CD4-positive, CD25-positive, alpha-beta regulatory T cell (primary cell): ENCODE data around the gene TAGLN. TPM values are rescaled to one million over a fixed set of nuclear protein-coding genes. Genes with fewer than 3 reads are reported as not detected.

ENCODE experiments used
- ATAC-seq, 2 donors: fragments of 150-1000 bp; cut with Tn5 transposase; one replicate each; pipeline ENCODE4 v1.10.0; 2021; ENCODE audit warnings: low read depth in 2 of 2, moderate number of reproducible peaks in 2 of 2, moderate library complexity in 1 of 2
- DNase-seq, 3 donors: peaks; one replicate each; pipeline versions ENCODE4 v3.0.0 to v3.0.0-alpha.2; 2012 to 2022; ENCODE audit warnings: mixed read lengths in 1 of 3
- H3K27ac ChIP-seq: one replicate; pipeline ENCODE4 v1.7.0; 2013; ENCODE audit warnings: mild to moderate bottlenecking, low read length; ENCODE audit not compliant: insufficient read depth, poor library complexity, severe bottlenecking
- H3K27me3 ChIP-seq: one replicate; pipeline ENCODE4 v1.7.0; 2013; ENCODE audit warnings: low read length; ENCODE audit not compliant: control insufficient read depth, insufficient read depth
- H3K36me3 ChIP-seq: one replicate; pipeline ENCODE4 v1.7.0; 2013; ENCODE audit warnings: mild to moderate bottlenecking, low read length, moderate library complexity; ENCODE audit not compliant: control insufficient read depth, insufficient read depth
- H3K4me1 ChIP-seq: 2 replicates; pipeline ENCODE4 v1.7.0; 2013; ENCODE audit warnings: mild to moderate bottlenecking, low read length; ENCODE audit not compliant: insufficient read depth, control insufficient read depth, poor library complexity, severe bottlenecking
- H3K4me3 ChIP-seq: one replicate; pipeline ENCODE4 v1.7.0; 2013; ENCODE audit warnings: low read depth, mild to moderate bottlenecking, low read length, moderate library complexity
- H3K9me3 ChIP-seq, 2 experiments: 1 replicate in 1 of 2; 2 replicates in 1 of 2; pipeline ENCODE4 v1.7.0; 2013; ENCODE audit warnings: low read length in 2 of 2, mild to moderate bottlenecking in 1 of 2, moderate library complexity in 1 of 2; ENCODE audit not compliant: control insufficient read depth in 2 of 2
- H3K27ac Mint-ChIP-seq, 3 donors: one replicate each; pipeline ENCODE4 v1.8.0; 2020 to 2022; ENCODE audit warnings: mild to moderate bottlenecking in 3 of 3, mixed read lengths in 3 of 3, moderate library complexity in 2 of 3
- H3K27me3 Mint-ChIP-seq: one replicate; pipeline ENCODE4 v1.8.0; 2022; ENCODE audit warnings: mild to moderate bottlenecking, mixed read lengths
- H3K36me3 Mint-ChIP-seq: one replicate; pipeline ENCODE4 v1.8.0; 2020; ENCODE audit warnings: mixed read lengths
- H3K4me1 Mint-ChIP-seq, 4 donors: one replicate each; pipeline ENCODE4 v1.8.0; 2020 to 2022; ENCODE audit warnings: mixed read lengths in 4 of 4, mild to moderate bottlenecking in 1 of 4
- H3K4me3 Mint-ChIP-seq, 4 donors: one replicate each; pipeline ENCODE4 v1.8.0; 2020 to 2022; ENCODE audit warnings: mild to moderate bottlenecking in 4 of 4, mixed read lengths in 4 of 4, moderate library complexity in 3 of 4
- H3K9me3 Mint-ChIP-seq, 7 donors: one replicate each; pipeline ENCODE4 v1.8.0; 2020 to 2022; ENCODE audit warnings: mixed read lengths in 7 of 7, mild to moderate bottlenecking in 3 of 7, moderate library complexity in 2 of 7
- polyA plus RNA-seq, 4 donors: library from polyadenylated mRNA; unstranded; fragments of 300-500 nt; fragmentation: Illumina TruSeq; gene quantifications; one replicate each; pipeline ENCODE4 v1.2.3, GENCODE V29; 2021
- total RNA-seq: library from RNA; stranded (reverse); gene quantifications from one replicate; pipeline ENCODE4 v1.2.3, GENCODE V29; 2022

TAGLN gene
- total RNA-seq (11.7 TPM), polyA plus RNA-seq (1 to 10 TPM in 1 of 4 donors, under 1 TPM in 3; 0.25 to 1.3 (median 0.64) TPM)

GRCh38 chr11:117199053-117199915 lies at the start of gene TAGLN:
TSS of gene TAGLN (plus strand) at chr11:117199370. CDS start at chr11:117203014, 3,644 bp downstream.
- Histone ChIP-seq H3K4me3 (no peak within 1 kb of the TSS), H3K27ac (no peak within 1 kb of the TSS), H3K27me3 (no peaks in the 10 kb centered on the region), H3K36me3 (peaks cover 9% of the 10 kb centered on the region), H3K4me1 (no peaks in the 10 kb centered on the region), H3K9me3 (no peaks in the 10 kb centered on the region)
- Mint-ChIP-seq H3K36me3 (peaks cover 22% of the 10 kb centered on the region), H3K9me3 (no peaks in the 10 kb centered on the region), H3K4me3 (peak within 1 kb of the TSS in 1 of 4 donors; percentile 49), H3K27me3 (no peaks in the 10 kb centered on the region), H3K4me1 (peaks cover 0 to 6% (median 4%) of the 10 kb centered on the region in 4 donors), H3K27ac (no peak within 1 kb of the TSS)
- DNase-seq (no peak), ATAC-seq (no peak)

GRCh38 chr11:117152066-117152465 lies 47.1 kb upstream of the TAGLN start:
- H3K36me3 ChIP-seq = peaks cover 32% of the 10 kb centered on the region

GRCh38 chr11:117154468-117154867 lies 44.7 kb upstream of the TAGLN start:
- H3K27me3 Mint-ChIP-seq = no peaks in the 10 kb centered on the region
- ATAC-seq = no peak
- no peak for DNase-seq
- no peaks in the 10 kb centered on the region for H3K27me3 ChIP-seq
- no peak overlapping the region for H3K4me3 Mint-ChIP-seq
- peaks cover 7% of the 10 kb centered on the region for H3K4me1 ChIP-seq
- no peak overlapping the region for H3K27ac ChIP-seq
- H3K4me3 ChIP-seq = no peak overlapping the region
- H3K27ac Mint-ChIP-seq = no peak overlapping the region
- H3K36me3 Mint-ChIP-seq = peaks cover 11% of the 10 kb centered on the region
- H3K9me3 Mint-ChIP-seq = no peaks in the 10 kb centered on the region
- peaks cover 19 to 62% (median 44%) of the 10 kb centered on the region in 4 donors for H3K4me1 Mint-ChIP-seq
- no peaks in the 10 kb centered on the region for H3K9me3 ChIP-seq
- H3K36me3 ChIP-seq = peaks cover 35% of the 10 kb centered on the region

More at GRCh38 chr11:117152066-117152465, 47.1 kb upstream of the TAGLN start:
- Histone ChIP-seq H3K27ac (no peak overlapping the region), H3K4me3 (no peak overlapping the region), H3K9me3 (no peaks in the 10 kb centered on the region), H3K4me1 (peaks cover 13% of the 10 kb centered on the region), H3K27me3 (no peaks in the 10 kb centered on the region)
- DNase-seq (no peak), ATAC-seq (no peak)
- H3K4me3 Mint-ChIP-seq = peak overlapping the region in 1 of 4 donors; percentile 16
- no peaks in the 10 kb centered on the region for H3K27me3 Mint-ChIP-seq
- peaks cover 14% of the 10 kb centered on the region for H3K36me3 Mint-ChIP-seq
- H3K9me3 Mint-ChIP-seq = no peaks in the 10 kb centered on the region
- peak overlapping the region in 2 of 3 donors; percentile 9 to 60 for H3K27ac Mint-ChIP-seq
- peaks cover 20 to 72% (median 51%) of the 10 kb centered on the region in 4 donors for H3K4me1 Mint-ChIP-seq

GRCh38 chr11:117157507-117157906 lies 41.7 kb upstream of the TAGLN start:
- no peak for DNase-seq
- H3K27ac ChIP-seq = no peak overlapping the region
- Mint-ChIP-seq H3K36me3 (peaks cover 13% of the 10 kb centered on the region), H3K27ac (peak overlapping the region in 1 of 3 donors; percentile 52), H3K27me3 (no peaks in the 10 kb centered on the region), H3K4me1 (peaks cover 10 to 43% (median 30%) of the 10 kb centered on the region in 4 donors), H3K9me3 (no peaks in the 10 kb centered on the region), H3K4me3 (no peak overlapping the region)
- no peaks in the 10 kb centered on the region for H3K4me1 ChIP-seq
- H3K9me3 ChIP-seq = no peaks in the 10 kb centered on the region
- ATAC-seq = no peak
- no peak overlapping the region for H3K4me3 ChIP-seq
- no peaks in the 10 kb centered on the region for H3K27me3 ChIP-seq
- peaks cover 62% of the 10 kb centered on the region for H3K36me3 ChIP-seq

GRCh38 chr11:117159892-117160291 lies 39.3 kb upstream of the TAGLN start:
- H3K4me3 Mint-ChIP-seq = no peak overlapping the region
- H3K36me3 ChIP-seq = peaks cover 66% of the 10 kb centered on the region
- no peaks in the 10 kb centered on the region for H3K4me1 ChIP-seq
- no peaks in the 10 kb centered on the region for H3K9me3 Mint-ChIP-seq
- H3K9me3 ChIP-seq = no peaks in the 10 kb centered on the region
- no peak overlapping the region for H3K27ac ChIP-seq
- H3K4me1 Mint-ChIP-seq = peaks cover 10 to 29% (median 21%) of the 10 kb centered on the region in 4 donors
- ATAC-seq (no peak), DNase-seq (no peak)
- H3K27ac Mint-ChIP-seq = peak overlapping the region in 2 of 3 donors; percentile 29 to 66
- no peaks in the 10 kb centered on the region for H3K27me3 ChIP-seq
- H3K36me3 Mint-ChIP-seq = peaks cover 11% of the 10 kb centered on the region
- H3K4me3 ChIP-seq = no peak overlapping the region
- no peaks in the 10 kb centered on the region for H3K27me3 Mint-ChIP-seq

GRCh38 chr11:117160826-117161225 lies 38.3 kb upstream of the TAGLN start:
- DNase-seq = no peak
- H3K4me3 Mint-ChIP-seq = no peak overlapping the region
- H3K36me3 ChIP-seq = peaks cover 68% of the 10 kb centered on the region
- no peak for ATAC-seq
- no peak overlapping the region for H3K4me3 ChIP-seq
- no peaks in the 10 kb centered on the region for H3K4me1 ChIP-seq
- H3K36me3 Mint-ChIP-seq = peaks cover 15% of the 10 kb centered on the region
- no peaks in the 10 kb centered on the region for H3K9me3 ChIP-seq
- H3K27me3 ChIP-seq = no peaks in the 10 kb centered on the region
- H3K27ac ChIP-seq = no peak overlapping the region
- peak overlapping the region in 1 of 3 donors; percentile 37 for H3K27ac Mint-ChIP-seq
- H3K4me1 Mint-ChIP-seq = peaks cover 10 to 25% (median 17%) of the 10 kb centered on the region in 4 donors
- H3K9me3 Mint-ChIP-seq = no peaks in the 10 kb centered on the region
- no peaks in the 10 kb centered on the region for H3K27me3 Mint-ChIP-seq

- Mint-ChIP-seq H3K4me1 (peaks cover 2 to 10% (median 7%) of the 10 kb centered on the region in 4 donors), H3K9me3 (no peaks in the 10 kb centered on the region), H3K27me3 (no peaks in the 10 kb centered on the region), H3K36me3 (peaks cover 27% of the 10 kb centered on the region), H3K4me3 (no peak overlapping the region), H3K27ac (no peak overlapping the region)
- no peak for DNase-seq
- no peaks in the 10 kb centered on the region for H3K4me1 ChIP-seq
- no peaks in the 10 kb centered on the region for H3K27me3 ChIP-seq
- H3K4me3 ChIP-seq = no peak overlapping the region
- H3K9me3 ChIP-seq = no peaks in the 10 kb centered on the region
- H3K36me3 ChIP-seq = peaks cover 71% of the 10 kb centered on the region
- no peak overlapping the region for H3K27ac ChIP-seq
- ATAC-seq = no peak
Observed at GRCh38 chr11:117166491-117166890, 32.7 kb upstream of the TAGLN start.
